Measurements from ENCODE around the gene TSFM.
A peak's percentile ranks its signal among the peaks of the same experiment; 100 is the strongest.

TSFM gene

GRCh38 chr12:57736741-57737466, 45.7 kb upstream of the TSFM start:
- in situ Hi-C loops (cut with HindIII; ENCODE audit: low pct_ligation_motif_present, low sequenced_read_pairs) = no loop called here
- DNase-seq = no peak
- no peaks in the 10 kb centered on the region for H3K36me3 ChIP-seq (replicated peaks)
- no peak overlapping the region for H3K27ac ChIP-seq
- H3K27me3 ChIP-seq (replicated peaks) = peaks cover 48% of the 10 kb centered on the region
- no peak overlapping the region for H3K4me3 ChIP-seq (ENCODE audit: low read depth, low read length)
- TF ChIP-seq CTCF (IDR thresholded peaks at IDR 0.05; ENCODE audit: low read depth, low read length, missing control alignments) = no peak

DNA sequence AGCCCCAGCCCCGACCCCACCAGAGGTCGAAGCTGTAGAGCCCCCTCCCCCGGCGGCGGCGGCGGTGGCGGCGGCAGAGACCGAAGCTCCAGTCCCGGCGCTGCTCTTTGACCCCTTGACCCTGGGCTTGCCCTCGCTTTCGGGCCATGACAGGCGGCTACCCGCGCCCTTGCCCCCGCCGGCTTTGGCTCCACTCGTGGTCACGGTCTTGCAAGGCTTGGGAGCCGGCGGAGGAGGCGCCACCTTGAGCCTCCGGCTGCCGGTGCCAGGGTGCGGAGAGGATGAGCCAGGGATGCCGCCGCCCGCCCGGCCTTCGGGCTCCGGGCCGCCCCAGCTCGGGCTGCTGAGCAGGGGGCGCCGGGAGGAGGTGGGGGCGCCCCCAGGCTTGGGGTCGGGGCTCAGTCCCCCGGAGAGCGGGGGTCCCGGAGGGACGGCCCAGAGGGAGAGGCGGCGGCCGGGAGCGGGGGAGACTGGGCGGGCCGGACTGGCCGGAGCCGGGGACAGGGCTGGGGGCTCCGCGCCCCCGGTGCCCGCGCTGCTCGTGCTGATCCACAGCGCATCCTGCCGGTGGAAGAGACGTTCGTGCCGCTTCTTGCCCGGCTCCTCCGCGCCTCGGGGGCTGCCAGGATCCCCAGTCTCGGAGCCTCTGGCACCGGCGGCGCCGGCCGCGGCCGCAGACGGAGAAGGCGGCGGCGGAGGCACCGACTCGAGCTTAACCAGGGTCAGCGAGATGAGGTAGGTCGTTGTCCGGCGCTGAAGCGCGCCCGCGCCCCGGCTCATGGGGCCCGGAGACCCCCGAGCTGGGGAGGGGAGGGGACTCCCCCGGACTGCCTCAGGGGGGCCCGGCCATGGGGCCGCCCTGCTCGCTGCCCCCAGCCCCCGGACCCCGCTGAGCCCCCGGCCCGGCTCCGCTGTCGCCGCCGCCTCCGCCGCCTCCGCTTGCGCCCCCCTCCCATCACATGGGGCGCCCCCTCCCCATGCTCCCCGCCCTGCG, 44.8 kb upstream of the TSFM start:
- Histone ChIP-seq H3K27me3 (replicated peaks) (peaks cover 48% of the 10 kb centered on the region), H3K36me3 (replicated peaks) (no peaks in the 10 kb centered on the region), H3K27ac (no peak overlapping the region), H3K4me3 (ENCODE audit: low read depth, low read length) (no peak overlapping the region)
- in situ Hi-C loops (cut with HindIII; ENCODE audit: low pct_ligation_motif_present, low sequenced_read_pairs) = no loop called here
- peak; percentile 39 for TF ChIP-seq CTCF (IDR thresholded peaks at IDR 0.05; ENCODE audit: low read depth, low read length, missing control alignments)
- DNase-seq = no peak

- H3K36me3 ChIP-seq (replicated peaks) = no peaks in the 10 kb centered on the region
- peak within 1 kb of the TSS; percentile 9 for H3K4me3 ChIP-seq (ENCODE audit: low read depth, low read length)
- H3K27me3 ChIP-seq (replicated peaks) = peaks cover 48% of the 10 kb centered on the region
- in situ Hi-C loops (cut with HindIII; ENCODE audit: low pct_ligation_motif_present, low sequenced_read_pairs) = no loop called here
- DNase-seq = no peak
- TF ChIP-seq CTCF (IDR thresholded peaks at IDR 0.05; ENCODE audit: low read depth, low read length, missing control alignments) = no peak
- no peak within 1 kb of the TSS for H3K27ac ChIP-seq
Observed at GRCh38 chr12:57738661-57739237, 43.8 kb upstream of the TSFM start, which contains the start of gene AGAP2. AGAP2 (minus strand) TSS chr12:57738742; CDS start chr12:57738246, 496 bp downstream.

DNA sequence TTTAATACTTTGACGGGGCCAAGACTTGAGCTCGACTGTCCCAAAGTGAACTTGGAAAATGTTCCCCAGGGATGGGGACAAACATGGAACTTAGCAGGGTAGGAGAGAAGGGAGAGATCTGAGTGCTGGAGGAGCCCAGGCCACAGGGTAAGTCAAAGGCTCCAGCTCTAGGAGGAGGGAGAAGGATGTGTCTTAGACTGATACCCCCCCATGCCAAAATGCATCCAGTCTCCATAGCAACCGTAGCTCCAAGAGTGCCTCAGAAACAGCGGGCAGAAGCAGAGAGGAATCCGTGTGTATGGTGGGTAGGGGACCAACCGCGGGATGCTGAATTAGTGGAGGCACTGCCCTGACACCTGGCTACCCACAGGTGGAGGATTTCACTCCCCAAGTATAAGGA, 43.2 kb upstream of the TSFM start:
- H3K27ac ChIP-seq = no peak overlapping the region
- TF ChIP-seq CTCF (IDR thresholded peaks at IDR 0.05; ENCODE audit: low read depth, low read length, missing control alignments) = no peak
- no peak overlapping the region for H3K4me3 ChIP-seq (ENCODE audit: low read depth, low read length)
- in situ Hi-C loops (cut with HindIII; ENCODE audit: low pct_ligation_motif_present, low sequenced_read_pairs) = no loop called here
- no peaks in the 10 kb centered on the region for H3K36me3 ChIP-seq (replicated peaks)
- H3K27me3 ChIP-seq (replicated peaks) = peaks cover 48% of the 10 kb centered on the region
- DNase-seq = no peak

GRCh38 chr12:57739914-57740538, 42.6 kb upstream of the TSFM start:
- in situ Hi-C loops (cut with HindIII; ENCODE audit: low pct_ligation_motif_present, low sequenced_read_pairs) = no loop called here
- TF ChIP-seq CTCF (IDR thresholded peaks at IDR 0.05; ENCODE audit: low read depth, low read length, missing control alignments) = no peak
- no peak overlapping the region for H3K27ac ChIP-seq
- peaks cover 48% of the 10 kb centered on the region for H3K27me3 ChIP-seq (replicated peaks)
- H3K4me3 ChIP-seq (ENCODE audit: low read depth, low read length) = no peak overlapping the region
- no peak for DNase-seq
- peaks cover 1% of the 10 kb centered on the region for H3K36me3 ChIP-seq (replicated peaks)

Measured in brain microvascular endothelial cell (primary cell).